ENCODE results near the gene PIN1. TPM values are rescaled to one million over a fixed set of nuclear protein-coding genes. Genes with fewer than 3 reads are reported as not detected.

The PIN1 gene
- polyA plus RNA-seq, 6 donors from 2014 or later: 59.3 to 102 (median 68.3) TPM

GRCh38 chr19:9849791-9850190 lies 14.7 kb downstream of the PIN1 start:
- H3K27me3 Mint-ChIP-seq: no peaks in the 10 kb centered on the region
- peaks cover 0 to 10% (median 6%) of the 10 kb centered on the region in 3 donors for H3K4me1 Mint-ChIP-seq
- peaks cover 0 to 15% of the 10 kb centered on the region in 2 donors for H3K36me3 Mint-ChIP-seq
- ATAC-seq (ENCODE audit: low read depth in 2 of 2) (no peak), DNase-seq (no peak)
- peaks cover 0 to 5% (median 0%) of the 10 kb centered on the region in 7 donors for H3K9me3 Mint-ChIP-seq
- no peak overlapping the region for H3K27ac Mint-ChIP-seq
- no peak overlapping the region for H3K4me3 Mint-ChIP-seq

GRCh38 chr19:9850235-9850959 lies 15.3 kb downstream of the PIN1 start:
- Mint-ChIP-seq H3K27ac (no peak overlapping the region), H3K4me3 (peak overlapping the region in 1 of 8 donors; percentile 29), H3K9me3 (peaks cover 0 to 5% (median 0%) of the 10 kb centered on the region in 7 donors), H3K36me3 (peaks cover 0 to 9% of the 10 kb centered on the region in 2 donors), H3K27me3 (no peaks in the 10 kb centered on the region), H3K4me1 (peaks cover 0 to 8% (median 5%) of the 10 kb centered on the region in 3 donors)
- DNase-seq (no peak), ATAC-seq (ENCODE audit: low read depth in 2 of 2) (no peak)

- Mint-ChIP-seq H3K4me1 (peaks cover 15 to 22% (median 18%) of the 10 kb centered on the region in 3 donors), H3K9me3 (peaks cover 0 to 5% (median 0%) of the 10 kb centered on the region in 7 donors), H3K27ac (no peak overlapping the region), H3K36me3 (no peaks in the 10 kb centered on the region), H3K4me3 (no peak overlapping the region), H3K27me3 (peaks cover 0 to under 1% (median 0%) of the 10 kb centered on the region in 3 donors)
- ATAC-seq (ENCODE audit: low read depth in 2 of 2) (no peak), DNase-seq (no peak)
Observed at GRCh38 chr19:9854282-9854846, 19.2 kb downstream of the PIN1 start.

GRCh38 chr19:9856609-9857008 lies 21.5 kb downstream of the PIN1 start:
- Mint-ChIP-seq H3K4me1 (peaks cover 15 to 22% (median 18%) of the 10 kb centered on the region in 3 donors), H3K4me3 (no peak overlapping the region), H3K27me3 (peaks cover 0 to 5% (median 0%) of the 10 kb centered on the region in 3 donors), H3K9me3 (peaks cover 0 to 5% (median 0%) of the 10 kb centered on the region in 7 donors), H3K27ac (peak overlapping the region in 1 of 6 donors; percentile 82), H3K36me3 (no peaks in the 10 kb centered on the region)
- DNase-seq: no peak
- ATAC-seq (ENCODE audit: low read depth in 2 of 2): no peak

- H3K27ac Mint-ChIP-seq: peak overlapping the region in 1 of 6 donors; percentile 51
- no peaks in the 10 kb centered on the region for H3K36me3 Mint-ChIP-seq
- ATAC-seq (ENCODE audit: low read depth in 2 of 2) (no peak), DNase-seq (no peak)
- H3K27me3 Mint-ChIP-seq: peaks cover 0 to 5% (median 0%) of the 10 kb centered on the region in 3 donors
- H3K9me3 Mint-ChIP-seq: peaks cover 0 to 5% (median 0%) of the 10 kb centered on the region in 7 donors
- peak overlapping the region in 1 of 8 donors; percentile 8 for H3K4me3 Mint-ChIP-seq
- peaks cover 15 to 22% (median 18%) of the 10 kb centered on the region in 3 donors for H3K4me1 Mint-ChIP-seq
Observed at GRCh38 chr19:9857076-9857721, 22.1 kb downstream of the PIN1 start.

GRCh38 chr19:9857920-9858746 lies 23.0 kb downstream of the PIN1 start:
- Mint-ChIP-seq H3K27ac (peak overlapping the region in 5 of 6 donors; percentile 54 to 98 (median 69)), H3K27me3 (peaks cover 0 to 9% (median 2%) of the 10 kb centered on the region in 3 donors), H3K9me3 (peaks cover 0 to 5% (median 0%) of the 10 kb centered on the region in 7 donors), H3K4me3 (peak overlapping the region in 3 of 8 donors; percentile 49 to 65 (median 64)), H3K4me1 (peaks cover 15 to 22% (median 18%) of the 10 kb centered on the region in 3 donors), H3K36me3 (no peaks in the 10 kb centered on the region)
- DNase-seq (no peak), ATAC-seq (ENCODE audit: low read depth in 2 of 2) (peak in 1 of 2 donors; percentile 25)

GRCh38 chr19:9858766-9859165 lies 23.6 kb downstream of the PIN1 start:
- H3K4me3 Mint-ChIP-seq: peak overlapping the region in 3 of 8 donors; percentile 12 to 40 (median 30)
- no peak for ATAC-seq (ENCODE audit: low read depth in 2 of 2)

GRCh38 chr19:9860407-9860806 lies 25.3 kb downstream of the PIN1 start:
- peaks cover 0 to 2% (median 0%) of the 10 kb centered on the region in 7 donors for H3K9me3 Mint-ChIP-seq
- peaks cover 0 to 11% (median 3%) of the 10 kb centered on the region in 3 donors for H3K27me3 Mint-ChIP-seq
- ATAC-seq (ENCODE audit: low read depth in 2 of 2) (no peak), DNase-seq (no peak)
- H3K27ac Mint-ChIP-seq: peak overlapping the region in 1 of 6 donors; percentile 15
- no peaks in the 10 kb centered on the region for H3K36me3 Mint-ChIP-seq
- H3K4me3 Mint-ChIP-seq: peak overlapping the region in 1 of 8 donors; percentile 44
- H3K4me1 Mint-ChIP-seq: peaks cover 13 to 22% (median 15%) of the 10 kb centered on the region in 3 donors

More at GRCh38 chr19:9858766-9859165, 23.6 kb downstream of the PIN1 start:
- H3K9me3 Mint-ChIP-seq: peaks cover 0 to 3% (median 0%) of the 10 kb centered on the region in 7 donors
- H3K4me1 Mint-ChIP-seq: peaks cover 15 to 22% (median 16%) of the 10 kb centered on the region in 3 donors
- H3K27me3 Mint-ChIP-seq: peaks cover 0 to 11% (median 3%) of the 10 kb centered on the region in 3 donors
- no peaks in the 10 kb centered on the region for H3K36me3 Mint-ChIP-seq
- peak overlapping the region in 1 of 6 donors; percentile 56 for H3K27ac Mint-ChIP-seq
- no peak for DNase-seq

GRCh38 chr19:9861503-9861902 lies 26.4 kb downstream of the PIN1 start:
- H3K27me3 Mint-ChIP-seq: peaks cover 0 to 11% (median 3%) of the 10 kb centered on the region in 3 donors
- peaks cover 0 to 2% (median 0%) of the 10 kb centered on the region in 7 donors for H3K9me3 Mint-ChIP-seq
- peaks cover 13 to 22% (median 15%) of the 10 kb centered on the region in 3 donors for H3K4me1 Mint-ChIP-seq
- H3K4me3 Mint-ChIP-seq: no peak overlapping the region
- ATAC-seq (ENCODE audit: low read depth in 2 of 2) (no peak), DNase-seq (no peak)
- no peak overlapping the region for H3K27ac Mint-ChIP-seq
- no peaks in the 10 kb centered on the region for H3K36me3 Mint-ChIP-seq

GRCh38 chr19:9862938-9863337 lies 27.8 kb downstream of the PIN1 start:
- no peaks in the 10 kb centered on the region for H3K36me3 Mint-ChIP-seq
- H3K9me3 Mint-ChIP-seq: no peaks in the 10 kb centered on the region
- peaks cover 0 to 11% (median 3%) of the 10 kb centered on the region in 3 donors for H3K27me3 Mint-ChIP-seq
- H3K4me3 Mint-ChIP-seq: no peak overlapping the region
- no peak for DNase-seq
- H3K4me1 Mint-ChIP-seq: peaks cover 7 to 11% (median 7%) of the 10 kb centered on the region in 3 donors
- H3K27ac Mint-ChIP-seq: peak overlapping the region in 1 of 6 donors; percentile 84
- ATAC-seq (ENCODE audit: low read depth in 2 of 2): no peak

GRCh38 chr19:9863759-9864158 lies 28.6 kb downstream of the PIN1 start:
- peak overlapping the region in 1 of 8 donors; percentile 25 for H3K4me3 Mint-ChIP-seq
- H3K27ac Mint-ChIP-seq: no peak overlapping the region
- no peak for ATAC-seq (ENCODE audit: low read depth in 2 of 2)

GRCh38 chr19:9865732-9866501 lies 30.8 kb downstream of the PIN1 start:
- no peaks in the 10 kb centered on the region for H3K36me3 Mint-ChIP-seq
- ATAC-seq (ENCODE audit: low read depth in 2 of 2) (no peak), DNase-seq (no peak)
- H3K4me3 Mint-ChIP-seq: no peak overlapping the region
- peaks cover 0 to 6% (median 3%) of the 10 kb centered on the region in 3 donors for H3K27me3 Mint-ChIP-seq
- H3K4me1 Mint-ChIP-seq: no peaks in the 10 kb centered on the region
- H3K9me3 Mint-ChIP-seq: no peaks in the 10 kb centered on the region
- H3K27ac Mint-ChIP-seq: no peak overlapping the region

More at GRCh38 chr19:9863759-9864158, 28.6 kb downstream of the PIN1 start:
- H3K27me3 Mint-ChIP-seq: peaks cover 0 to 11% (median 3%) of the 10 kb centered on the region in 3 donors
- DNase-seq: no peak
- H3K4me1 Mint-ChIP-seq: peaks cover 0 to 3% (median 0%) of the 10 kb centered on the region in 3 donors
- H3K36me3 Mint-ChIP-seq: no peaks in the 10 kb centered on the region
- H3K9me3 Mint-ChIP-seq: no peaks in the 10 kb centered on the region
